Osteoblast (primary cell): ENCODE measurements around the gene NR3C1. TPM values are rescaled to one million over a fixed set of nuclear protein-coding genes. Genes with fewer than 3 reads are reported as not detected.

Source experiments
- DNase-seq: peaks from one replicate; pipeline ENCODE4 v3.0.0; 2011; ENCODE audit warnings: low spot score, mixed read lengths; ENCODE audit not compliant: insufficient read length; ENCODE audit errors: missing footprints
- H2AFZ ChIP-seq: 2 replicates; pipeline ENCODE4 v1.6.0; 2011; ENCODE audit warnings: mild to moderate bottlenecking, low read length
- H3K27ac ChIP-seq: 2 replicates; pipeline ENCODE4 v1.5.1; 2011; ENCODE audit warnings: mild to moderate bottlenecking, low read depth, low read length, moderate library complexity
- H3K27me3 ChIP-seq: 2 replicates; pipeline ENCODE4 v1.6.0; 2012; ENCODE audit warnings: mild to moderate bottlenecking, control low read depth, inconsistent platforms, low read length, moderate library complexity; ENCODE audit not compliant: insufficient read depth
- H3K36me3 ChIP-seq: 2 replicates; pipeline ENCODE4 v1.5.1; 2011; ENCODE audit warnings: mild to moderate bottlenecking, low read length, control low read depth, moderate library complexity; ENCODE audit not compliant: insufficient read depth
- H3K4me1 ChIP-seq: 2 replicates; pipeline ENCODE4 v1.5.1; 2011; ENCODE audit warnings: mild to moderate bottlenecking, low read length, control low read depth, moderate library complexity; ENCODE audit not compliant: insufficient read depth
- H3K4me2 ChIP-seq: 2 replicates; pipeline ENCODE4 v1.6.0; 2011; ENCODE audit warnings: mild to moderate bottlenecking, low read length; ENCODE audit not compliant: insufficient read depth
- H3K4me3 ChIP-seq: fragments of 200-600 bp; sonication (generic); 3 replicates; pipeline ENCODE4 v1.5.1; 2012; ENCODE audit warnings: mild to moderate bottlenecking, low read length, inconsistent platforms; ENCODE audit not compliant: insufficient read depth
- H3K79me2 ChIP-seq: 2 replicates; pipeline ENCODE4 v1.6.0; 2012; ENCODE audit warnings: mild to moderate bottlenecking, low read length, control low read depth, inconsistent platforms; ENCODE audit not compliant: insufficient read depth
- H3K9me3 ChIP-seq: 2 replicates; pipeline ENCODE4 v1.5.1; 2011; ENCODE audit warnings: low read depth, low read length, control low read depth
- H4K20me1 ChIP-seq: 2 replicates; pipeline ENCODE4 v1.6.0; 2012; ENCODE audit warnings: mild to moderate bottlenecking, low read length, control low read depth; ENCODE audit not compliant: insufficient read depth
- CTCF ChIP-seq: IDR thresholded peaks from 2 replicates; pipeline ENCODE4 v1.5.1; 2011; ENCODE audit warnings: mild to moderate bottlenecking, low read depth, low read length, moderate library complexity; ENCODE audit errors: extremely low read depth
- total RNA-seq: library from RNA; depleted of rRNA; stranded (reverse); fragments of >200 nt; gene quantifications from 2 replicates; pipeline ENCODE4 v1.2.3, GENCODE V29; 2012

NR3C1 gene
- total RNA-seq, 1 donor, result 119 TPM

GRCh38 chr5:143231416-143231815 is 172.1 kb downstream of the NR3C1 start:
- H3K4me2 ChIP-seq, result peak overlapping the region; percentile 29
- H3K27me3 ChIP-seq, result no peaks in the 10 kb centered on the region
- peaks cover 49% of the 10 kb centered on the region for H3K4me1 ChIP-seq
- H2AFZ ChIP-seq, result peak overlapping the region; percentile 33
- H3K4me3 ChIP-seq, result no peak overlapping the region
- H3K79me2 ChIP-seq, result no peaks in the 10 kb centered on the region
- H3K27ac ChIP-seq, result peak overlapping the region; percentile 78
- no peak for TF ChIP-seq CTCF
- DNase-seq, result no peak
- H3K36me3 ChIP-seq, result no peaks in the 10 kb centered on the region
- H3K9me3 ChIP-seq, result no peaks in the 10 kb centered on the region
- H4K20me1 ChIP-seq, result no peaks in the 10 kb centered on the region

- no peak for DNase-seq
- no peaks in the 10 kb centered on the region for H4K20me1 ChIP-seq
- H3K79me2 ChIP-seq, result no peaks in the 10 kb centered on the region
- peak overlapping the region; percentile 78 for H3K27ac ChIP-seq
- H3K9me3 ChIP-seq, result no peaks in the 10 kb centered on the region
- no peaks in the 10 kb centered on the region for H3K27me3 ChIP-seq
- H3K4me2 ChIP-seq, result no peak overlapping the region
- peaks cover 46% of the 10 kb centered on the region for H3K4me1 ChIP-seq
- no peak overlapping the region for H2AFZ ChIP-seq
- no peak for TF ChIP-seq CTCF
- no peaks in the 10 kb centered on the region for H3K36me3 ChIP-seq
- H3K4me3 ChIP-seq, result no peak overlapping the region
These were observed 172.8 kb downstream of the NR3C1 start for GRCh38 chr5:143230676-143230996.

GRCh38 chr5:143229896-143230675 is 173.4 kb downstream of the NR3C1 start:
- H3K4me2 ChIP-seq, result no peak overlapping the region
- H3K27ac ChIP-seq, result no peak overlapping the region
- H4K20me1 ChIP-seq, result no peaks in the 10 kb centered on the region
- no peak overlapping the region for H3K4me3 ChIP-seq
- no peak for TF ChIP-seq CTCF
- H3K9me3 ChIP-seq, result no peaks in the 10 kb centered on the region
- no peaks in the 10 kb centered on the region for H3K27me3 ChIP-seq
- DNase-seq, result no peak
- H2AFZ ChIP-seq, result no peak overlapping the region
- H3K79me2 ChIP-seq, result no peaks in the 10 kb centered on the region
- H3K4me1 ChIP-seq, result peaks cover 43% of the 10 kb centered on the region
- H3K36me3 ChIP-seq, result no peaks in the 10 kb centered on the region

GRCh38 chr5:143229426-143229895 is 174.0 kb downstream of the NR3C1 start:
- no peaks in the 10 kb centered on the region for H3K79me2 ChIP-seq
- peaks cover 36% of the 10 kb centered on the region for H3K4me1 ChIP-seq
- no peaks in the 10 kb centered on the region for H3K27me3 ChIP-seq
- no peak overlapping the region for H3K4me2 ChIP-seq
- no peak for DNase-seq
- TF ChIP-seq CTCF, result no peak
- no peak overlapping the region for H3K4me3 ChIP-seq
- H2AFZ ChIP-seq, result peak overlapping the region; percentile 4
- no peaks in the 10 kb centered on the region for H3K9me3 ChIP-seq
- H3K27ac ChIP-seq, result no peak overlapping the region
- H3K36me3 ChIP-seq, result no peaks in the 10 kb centered on the region
- H4K20me1 ChIP-seq, result no peaks in the 10 kb centered on the region
